Type B pancreatic cell (in vitro differentiated cells): Measurements from ENCODE around the gene ZNF732. TPM values are rescaled to one million over a fixed set of nuclear protein-coding genes. Genes with fewer than 3 reads are reported as not detected.
"Not testable (repeated sequence)": the region's sequence is repeated elsewhere in the genome, so short reads cannot be mapped to it uniquely, and the experiment has no call there.

Experiments used
- DNase-seq: peaks from one replicate; pipeline ENCODE4 v3.0.0; 2021; ENCODE audit warnings: mixed read lengths; ENCODE audit not compliant: unreplicated experiment; ENCODE audit errors: extremely low spot score
- H3K27ac Mint-ChIP-seq: 2 replicates; pipeline ENCODE4 v1.8.0; 2021; ENCODE audit warnings: mild to moderate bottlenecking, mixed read lengths
- H3K27me3 Mint-ChIP-seq: 2 replicates; pipeline ENCODE4 v1.8.0; 2021; ENCODE audit warnings: mixed read lengths
- H3K36me3 Mint-ChIP-seq: 2 replicates; pipeline ENCODE4 v1.8.0; 2021; ENCODE audit warnings: mixed read lengths
- H3K4me1 Mint-ChIP-seq: one replicate; pipeline ENCODE4 v1.8.0; 2021; ENCODE audit warnings: mixed read lengths; ENCODE audit not compliant: unreplicated experiment
- H3K4me3 Mint-ChIP-seq: 2 replicates; pipeline ENCODE4 v1.8.0; 2021; ENCODE audit warnings: mild to moderate bottlenecking, mixed read lengths
- H3K9me3 Mint-ChIP-seq: 2 replicates; pipeline ENCODE4 v1.8.0; 2021; ENCODE audit warnings: mixed read lengths
- total RNA-seq: library from RNA; stranded (reverse); gene quantifications from 2 replicates; pipeline ENCODE4 v1.2.1, GENCODE V29; 2021; ENCODE audit warnings: low replicate concordance
- TF ChIP-seq, protein P1 (sequence below): fragments of 200-600 bp; sonication (generic); conservative IDR thresholded peaks from 2 replicates; pipeline ENCODE4 v1.5.0; 2021; ENCODE audit warnings: antibody characterized with exemption, mild to moderate bottlenecking

The ZNF732 gene
- total RNA-seq, 1 donor from 2014 or later: 2.7 TPM

DNA sequence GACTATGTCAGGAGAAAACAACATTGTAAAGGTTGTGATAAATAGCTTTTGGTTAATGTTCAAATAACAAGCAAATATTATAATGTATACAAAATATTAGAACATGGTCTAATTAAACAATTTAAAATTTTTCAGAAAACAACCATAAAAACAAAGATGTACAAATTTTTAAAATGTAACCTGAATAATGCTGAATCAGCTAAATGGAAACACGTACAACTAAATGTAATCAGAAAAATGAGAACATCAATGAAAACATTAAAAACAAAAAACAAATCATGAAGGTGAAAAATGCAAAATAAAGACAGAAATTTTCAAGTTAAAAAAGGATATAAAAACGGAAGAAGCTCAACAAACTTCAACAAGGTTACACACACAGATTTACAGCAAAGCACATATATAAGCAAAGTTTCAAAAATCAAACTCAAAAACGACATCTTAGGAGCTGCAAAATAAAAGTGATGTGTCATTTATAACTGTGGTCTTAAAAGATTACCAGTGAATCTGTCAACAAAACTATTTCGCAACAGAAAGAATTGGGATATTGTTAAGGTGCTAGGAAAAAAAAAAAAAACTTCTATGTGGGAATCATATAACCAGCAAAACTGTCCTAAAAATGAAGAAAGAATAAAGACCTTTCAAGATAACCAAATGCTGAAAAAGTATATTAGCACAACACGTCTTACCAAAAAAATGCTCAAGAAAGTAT, 31.8 kb downstream of the ZNF732 start:
- TF ChIP-seq, protein P1, sequence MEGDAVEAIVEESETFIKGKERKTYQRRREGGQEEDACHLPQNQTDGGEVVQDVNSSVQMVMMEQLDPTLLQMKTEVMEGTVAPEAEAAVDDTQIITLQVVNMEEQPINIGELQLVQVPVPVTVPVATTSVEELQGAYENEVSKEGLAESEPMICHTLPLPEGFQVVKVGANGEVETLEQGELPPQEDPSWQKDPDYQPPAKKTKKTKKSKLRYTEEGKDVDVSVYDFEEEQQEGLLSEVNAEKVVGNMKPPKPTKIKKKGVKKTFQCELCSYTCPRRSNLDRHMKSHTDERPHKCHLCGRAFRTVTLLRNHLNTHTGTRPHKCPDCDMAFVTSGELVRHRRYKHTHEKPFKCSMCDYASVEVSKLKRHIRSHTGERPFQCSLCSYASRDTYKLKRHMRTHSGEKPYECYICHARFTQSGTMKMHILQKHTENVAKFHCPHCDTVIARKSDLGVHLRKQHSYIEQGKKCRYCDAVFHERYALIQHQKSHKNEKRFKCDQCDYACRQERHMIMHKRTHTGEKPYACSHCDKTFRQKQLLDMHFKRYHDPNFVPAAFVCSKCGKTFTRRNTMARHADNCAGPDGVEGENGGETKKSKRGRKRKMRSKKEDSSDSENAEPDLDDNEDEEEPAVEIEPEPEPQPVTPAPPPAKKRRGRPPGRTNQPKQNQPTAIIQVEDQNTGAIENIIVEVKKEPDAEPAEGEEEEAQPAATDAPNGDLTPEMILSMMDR: no peak
- Mint-ChIP-seq H3K4me3 (no peak overlapping the region), H3K27me3 (no peaks in the 10 kb centered on the region), H3K36me3 (peaks cover 22% of the 10 kb centered on the region), H3K27ac (no peak overlapping the region), H3K9me3 (peaks cover 15% of the 10 kb centered on the region), H3K4me1 (no peaks in the 10 kb centered on the region)
- DNase-seq: no peak

DNA sequence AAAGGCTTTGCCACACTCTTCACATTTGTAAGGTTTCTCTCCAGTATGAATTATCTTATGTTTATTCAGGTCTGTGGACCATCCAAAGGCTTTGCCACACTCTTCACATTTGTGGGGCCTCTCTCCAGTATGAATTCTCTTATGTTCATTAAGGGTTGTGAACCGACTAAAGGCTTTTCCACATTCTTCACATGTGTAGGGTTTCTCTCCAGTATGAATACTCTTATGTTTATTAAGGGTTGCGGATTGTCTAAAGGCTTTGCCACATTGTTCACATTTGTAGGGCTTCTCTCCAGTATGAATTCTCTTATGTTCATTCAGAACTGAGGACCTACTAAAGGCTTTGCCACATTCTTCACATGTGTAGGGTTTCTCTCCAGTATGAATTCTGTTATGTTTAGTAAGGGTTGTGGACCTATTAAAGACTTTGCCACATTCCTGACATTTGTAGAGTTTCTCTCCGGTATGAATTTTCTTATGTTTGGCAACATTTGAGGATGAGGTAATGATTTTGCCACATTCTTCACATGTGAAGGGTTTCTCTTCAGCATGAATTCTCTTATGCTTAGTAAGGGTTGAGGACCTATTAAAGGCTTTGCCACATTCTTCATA, 33.7 kb downstream of the ZNF732 start:
- DNase-seq: no peak
- H3K4me3 Mint-ChIP-seq: no peak overlapping the region

GRCh38 chr4:259240-259639, 46.0 kb downstream of the ZNF732 start:
- H3K4me3 Mint-ChIP-seq, H3K27ac Mint-ChIP-seq, DNase-seq, H3K4me1 Mint-ChIP-seq, H3K27me3 Mint-ChIP-seq: not testable (repeated sequence)
- Mint-ChIP-seq H3K36me3 (peaks cover 16% of the 10 kb centered on the region), H3K9me3 (peaks cover 24% of the 10 kb centered on the region)
- TF ChIP-seq, protein P1: peak; percentile 59

More for the DNA sequence above, 33.7 kb downstream of the ZNF732 start:
- H3K27me3 Mint-ChIP-seq: no peaks in the 10 kb centered on the region
- H3K36me3 Mint-ChIP-seq: peaks cover 22% of the 10 kb centered on the region
- no peaks in the 10 kb centered on the region for H3K4me1 Mint-ChIP-seq
- peaks cover 15% of the 10 kb centered on the region for H3K9me3 Mint-ChIP-seq
- TF ChIP-seq, protein P1: no peak
- no peak overlapping the region for H3K27ac Mint-ChIP-seq

- H3K36me3 Mint-ChIP-seq: peaks cover 16% of the 10 kb centered on the region
- no peaks in the 10 kb centered on the region for H3K4me1 Mint-ChIP-seq
- H3K4me3 Mint-ChIP-seq: no peak overlapping the region
- H3K27me3 Mint-ChIP-seq: no peaks in the 10 kb centered on the region
- no peak overlapping the region for H3K27ac Mint-ChIP-seq
- TF ChIP-seq, protein P1: no peak
- H3K9me3 Mint-ChIP-seq: peaks cover 19% of the 10 kb centered on the region
- DNase-seq: no peak
These were observed 48.8 kb downstream of the ZNF732 start for GRCh38 chr4:256492-256891.

- no peaks in the 10 kb centered on the region for H3K27me3 Mint-ChIP-seq
- no peak for DNase-seq
- H3K4me1 Mint-ChIP-seq: no peaks in the 10 kb centered on the region
- TF ChIP-seq, protein P1: no peak
- no peak overlapping the region for H3K27ac Mint-ChIP-seq
- H3K9me3 Mint-ChIP-seq: peaks cover 13% of the 10 kb centered on the region
- H3K4me3 Mint-ChIP-seq: no peak overlapping the region
- H3K36me3 Mint-ChIP-seq: peaks cover 11% of the 10 kb centered on the region
These were observed 51.1 kb downstream of the ZNF732 start for GRCh38 chr4:253936-254756.
